HepG2 (cell line): ENCODE results near the gene P3H3. TPM values are rescaled to one million over a fixed set of nuclear protein-coding genes. Genes with fewer than 3 reads are reported as not detected.

Experiments
- AGO1 ChIP-seq: fragments of 200-400 bp; formaldehyde crosslinking; IDR thresholded peaks from 2 replicates; pipeline ENCODE4 v1.6.1; 2017; ENCODE audit warnings: mild to moderate bottlenecking, low read depth, low read length, moderate library complexity; ENCODE audit not compliant: poor library complexity, severe bottlenecking
- DBP ChIP-seq: sonication (generic); formaldehyde crosslinking; IDR thresholded peaks from 2 replicates; pipeline ENCODE4 v1.4.0; 2020; ENCODE audit warnings: missing genetic modification reagents; ENCODE audit errors: not compliant biosample characterization
- EZH2 ChIP-seq: conservative IDR thresholded peaks from 2 replicates; pipeline ENCODE4 v1.6.1; 2012; ENCODE audit warnings: mild to moderate bottlenecking, low read depth, low read length, moderate library complexity
- GATAD1 ChIP-seq: IDR thresholded peaks from 2 replicates; pipeline ENCODE4 v1.6.1; 2016; ENCODE audit warnings: missing genetic modification reagents, missing compliant biosample characterization
- GATAD2A ChIP-seq: IDR thresholded peaks from 2 replicates; pipeline ENCODE4 v1.6.1; 2016
- HOXA9 ChIP-seq: sonication (generic); formaldehyde crosslinking; IDR thresholded peaks from 2 replicates; pipeline ENCODE4 v1.8.1; 2022; ENCODE audit warnings: missing genetic modification reagents, mild to moderate bottlenecking, moderate library complexity, borderline replicate concordance
- NFKBIZ ChIP-seq: IDR thresholded peaks from 2 replicates; pipeline ENCODE4 v1.6.1; 2018; ENCODE audit warnings: missing genetic modification reagents, missing compliant biosample characterization
- POLR2AphosphoS5 ChIP-seq: IDR thresholded peaks from 2 replicates; pipeline ENCODE4 v1.6.1; 2012; ENCODE audit warnings: low read depth, low read length
- RARG ChIP-seq: sonication (generic); formaldehyde crosslinking; IDR thresholded peaks from 2 replicates; pipeline ENCODE4 v1.4.0; 2020; ENCODE audit warnings: low read depth, mild to moderate bottlenecking, missing genetic modification reagents
- RNF219 ChIP-seq: sonication (generic); formaldehyde crosslinking; IDR thresholded peaks from 2 replicates; pipeline ENCODE4 v1.5.0; 2020; ENCODE audit warnings: mild to moderate bottlenecking, missing genetic modification reagents
- ZBED4 ChIP-seq: sonication (generic); formaldehyde crosslinking; IDR thresholded peaks from 2 replicates; pipeline ENCODE4 v1.4.0; 2020; ENCODE audit warnings: missing genetic modification reagents, borderline replicate concordance
- ZNF124 ChIP-seq: sonication (generic); formaldehyde crosslinking; IDR thresholded peaks from 2 replicates; pipeline ENCODE4 v1.4.0; 2020; ENCODE audit warnings: missing genetic modification reagents
- ZNF160 ChIP-seq: sonication (generic); formaldehyde crosslinking; IDR thresholded peaks from 2 replicates; pipeline ENCODE4 v1.8.0; 2022; ENCODE audit warnings: mild to moderate bottlenecking, inconsistent platforms, missing genetic modification reagents
- ZNF354B ChIP-seq: sonication (generic); formaldehyde crosslinking; IDR thresholded peaks from 2 replicates; pipeline ENCODE4 v1.8.0; 2022; ENCODE audit warnings: mild to moderate bottlenecking, missing genetic modification reagents
- ZNF383 ChIP-seq: sonication (generic); formaldehyde crosslinking; IDR thresholded peaks from 2 replicates; pipeline ENCODE4 v1.4.0; 2020; ENCODE audit warnings: missing genetic modification reagents, mild to moderate bottlenecking, borderline replicate concordance
- ZNF44 ChIP-seq: sonication (generic); formaldehyde crosslinking; IDR thresholded peaks from 2 replicates; pipeline ENCODE4 v1.5.1; 2020; ENCODE audit warnings: mild to moderate bottlenecking, missing genetic modification reagents
- ZNF761 ChIP-seq: sonication (generic); formaldehyde crosslinking; conservative IDR thresholded peaks from 2 replicates; pipeline ENCODE4 v1.4.0; 2020; ENCODE audit warnings: mild to moderate bottlenecking, missing genetic modification reagents
- ZNF766 ChIP-seq: sonication (generic); formaldehyde crosslinking; IDR thresholded peaks from 2 replicates; pipeline ENCODE4 v1.5.0; 2020; ENCODE audit warnings: missing genetic modification reagents, borderline replicate concordance
- ZSCAN29 ChIP-seq: sonication (generic); formaldehyde crosslinking; conservative IDR thresholded peaks from 2 replicates; pipeline ENCODE4 v1.4.0; 2020; ENCODE audit warnings: mild to moderate bottlenecking, missing genetic modification reagents
- ZUFSP ChIP-seq: sonication (generic); formaldehyde crosslinking; IDR thresholded peaks from 2 replicates; pipeline ENCODE4 v1.9.0; 2021; ENCODE audit warnings: missing genetic modification reagents, mild to moderate bottlenecking, borderline replicate concordance
- polyA plus RNA-seq, 8 experiments: library from polyadenylated mRNA; depleted of rRNA in 3 of 8; stranded (reverse) in 7 of 8; unstranded in 1 of 8; fragments of >200 nt; fragmentation: Illumina TruSeq in 4 of 8; extraction: Trizol in 4 of 8; gene quantifications; 2 replicates each; pipeline versions ENCODE4 v1.2.1 to v1.2.3, GENCODE V29; 2011 to 2016; ENCODE audit warnings: low read depth in 4 of 8, missing spikeins in 1 of 8, mixed read lengths in 1 of 8; ENCODE audit not compliant: insufficient read depth in 1 of 8
- total RNA-seq, 5 experiments: library from RNA; depleted of rRNA; stranded (reverse); fragments of >200 nt; fragmentation: Illumina TruSeq; extraction: Trizol; gene quantifications; 2 replicates each; pipeline ENCODE4 v1.2.3, GENCODE V29; 2016; ENCODE audit warnings: low read depth in 1 of 5

P3H3 gene
- total and polyA plus RNA-seq, 2 of the 13 experiments (the other 11 are each of a cell fraction or from before 2014, with no cell fraction given): 20.1 to 20.5 TPM

- peak; percentile 67; the same call in 1 of the 2 replicates for TF ChIP-seq ZSCAN29 (CRISPR knock-in tag)
- no peak for TF ChIP-seq ZNF160 (CRISPR knock-in tag)
- no peak for TF ChIP-seq ZBED4
- no peak; the same call in 1 of the 2 replicates for TF ChIP-seq HOXA9 (CRISPR knock-in tag)
- no peak for TF ChIP-seq RNF219 (CRISPR knock-in tag)
- TF ChIP-seq ZNF766 (CRISPR knock-in tag): no peak
- no peak for TF ChIP-seq EZH2
- TF ChIP-seq AGO1: peak; percentile 96
- no peak for TF ChIP-seq ZUFSP (CRISPR knock-in tag)
- no peak; the same call in 1 of the 2 replicates for TF ChIP-seq GATAD2A
- TF ChIP-seq ZNF354B: no peak
- peak; percentile 77 for TF ChIP-seq DBP (CRISPR knock-in tag)
- TF ChIP-seq ZNF44 (CRISPR knock-in tag): no peak; the same call in 1 of the 2 replicates
- no peak for TF ChIP-seq RARG (CRISPR knock-in tag)
- peak; percentile 16 for TF ChIP-seq POLR2AphosphoS5
- no peak for TF ChIP-seq NFKBIZ
- peak; percentile 95 for TF ChIP-seq ZNF383 (CRISPR knock-in tag)
- TF ChIP-seq ZNF761 (CRISPR knock-in tag): peak; percentile 81; the same call in 1 of the 2 replicates
- TF ChIP-seq ZNF124 (CRISPR knock-in tag): 0 out of 2 replicates have a peak, but pooled peaks have one; percentile 22
- peak; percentile 78; the same call in 1 of the 2 replicates for TF ChIP-seq GATAD1
These were observed 44.2 kb downstream of the P3H3 start (continued) for GRCh38 chr12:6872073-6873048.
